Neuronal stem cell (in vitro differentiated cells): Measurements from ENCODE around the gene ZNF442. TPM values are rescaled to one million over a fixed set of nuclear protein-coding genes. Genes with fewer than 3 reads are reported as not detected.

Experiments
- DNase-seq: peaks from one replicate; pipeline ENCODE4 v3.0.0-alpha.2; 2013; ENCODE audit warnings: low spot score
- H2AFZ ChIP-seq: one replicate; pipeline ENCODE4 v1.6.1; 2013; ENCODE audit warnings: mild to moderate bottlenecking, low read length, inconsistent platforms
- H2AK5ac ChIP-seq: 2 replicates; pipeline ENCODE4 v1.6.1; 2013; ENCODE audit warnings: low read depth, mild to moderate bottlenecking, inconsistent platforms, low read length, moderate library complexity, mixed read lengths
- H2BK120ac ChIP-seq: 2 replicates; pipeline ENCODE4 v1.6.1; 2013; ENCODE audit warnings: low read depth, mild to moderate bottlenecking, inconsistent platforms, low read length, moderate library complexity, mixed read lengths
- H2BK12ac ChIP-seq: one replicate; pipeline ENCODE4 v1.6.1; 2013; ENCODE audit warnings: low read length, inconsistent platforms
- H2BK15ac ChIP-seq: 2 replicates; pipeline ENCODE4 v1.6.1; 2013; ENCODE audit warnings: mild to moderate bottlenecking, low read length, inconsistent platforms, mixed read lengths
- H2BK5ac ChIP-seq: one replicate; pipeline ENCODE4 v1.6.1; 2013; ENCODE audit warnings: inconsistent platforms, mild to moderate bottlenecking, low read length, moderate library complexity
- H3K14ac ChIP-seq: one replicate; pipeline ENCODE4 v1.6.1; 2013; ENCODE audit warnings: low read length, inconsistent platforms
- H3K18ac ChIP-seq: 2 replicates; pipeline ENCODE4 v1.6.1; 2013; ENCODE audit warnings: low read length, inconsistent platforms
- H3K23ac ChIP-seq: 2 replicates; pipeline ENCODE4 v1.6.1; 2013; ENCODE audit warnings: low read depth, mild to moderate bottlenecking, mixed read lengths, low read length, inconsistent platforms; ENCODE audit not compliant: poor library complexity
- H3K27ac ChIP-seq: replicated peaks from 3 replicates; pipeline ENCODE4 v1.5.1; 2013; ENCODE audit warnings: low read length, inconsistent platforms
- H3K27me3 ChIP-seq, 3 experiments: 2 replicates each; pipeline ENCODE4 v1.6.1; 2013; ENCODE audit warnings: low read length in 3 of 3, mild to moderate bottlenecking in 2 of 3, inconsistent platforms in 1 of 3, low read depth in 1 of 3, mixed read lengths in 1 of 3, moderate library complexity in 1 of 3; ENCODE audit not compliant: control insufficient read depth in 3 of 3, insufficient read depth in 3 of 3
- H3K36me3 ChIP-seq, 2 donors: replicated peaks in 1 of 2; 2 replicates each; pipeline ENCODE4 v1.6.1; 2013; ENCODE audit warnings: low read length in 2 of 2; ENCODE audit not compliant: control insufficient read depth in 2 of 2, insufficient read depth in 2 of 2
- H3K4ac ChIP-seq: 2 replicates; pipeline ENCODE4 v1.6.1; 2013; ENCODE audit warnings: inconsistent platforms, mild to moderate bottlenecking, low read length, moderate library complexity
- H3K4me1 ChIP-seq, 2 donors: 1 replicate in 1 of 2; 2 replicates in 1 of 2; pipeline ENCODE4 v1.6.1; 2013; ENCODE audit warnings: low read length in 2 of 2, low read depth in 1 of 2; ENCODE audit not compliant: control insufficient read depth in 2 of 2, insufficient read depth in 1 of 2
- H3K4me2 ChIP-seq: one replicate; pipeline ENCODE4 v1.6.1; 2013; ENCODE audit warnings: mild to moderate bottlenecking, low read length, inconsistent platforms; ENCODE audit not compliant: insufficient read depth, poor library complexity, severe bottlenecking
- H3K4me3 ChIP-seq, 2 donors: 2 replicates each; pipeline ENCODE4 v1.5.1; 2013; ENCODE audit warnings: low read length in 2 of 2, mild to moderate bottlenecking in 2 of 2, inconsistent platforms in 1 of 2, moderate library complexity in 1 of 2
- H3K79me1 ChIP-seq: one replicate; pipeline ENCODE4 v1.6.1; 2013; ENCODE audit warnings: low read depth, mild to moderate bottlenecking, inconsistent platforms, low read length, moderate library complexity
- H3K9ac ChIP-seq: one replicate; pipeline ENCODE4 v1.6.1; 2013; ENCODE audit warnings: mild to moderate bottlenecking, low read depth, low read length, inconsistent platforms; ENCODE audit not compliant: poor library complexity
- H3K9me3 ChIP-seq, 2 donors: replicated peaks in 1 of 2; 2 replicates each; pipeline versions ENCODE3 to v1.6.1; 2013; ENCODE audit warnings: low read length in 2 of 2, mild to moderate bottlenecking in 2 of 2, inconsistent platforms in 1 of 2, low read depth in 1 of 2, mixed read lengths in 1 of 2, moderate library complexity in 1 of 2; ENCODE audit not compliant: control insufficient read depth in 2 of 2, insufficient read depth in 1 of 2
- H4K8ac ChIP-seq: one replicate; pipeline ENCODE4 v1.6.1; 2013; ENCODE audit warnings: low read depth, mild to moderate bottlenecking, inconsistent platforms, low read length, moderate library complexity
- H4K91ac ChIP-seq: one replicate; pipeline ENCODE4 v1.6.1; 2013; ENCODE audit warnings: low read length, low read depth, mild to moderate bottlenecking, inconsistent platforms; ENCODE audit not compliant: poor library complexity
- WGBS, 2 donors: extraction: QIAGEN DNeasy Blood & Tissue Kit; methylation state at CpG; one replicate each; pipeline ENCODE4 v1.1.7; 2013; ENCODE audit warnings: missing lambda C conversion rate in 2 of 2, mixed read lengths in 1 of 2; ENCODE audit not compliant: insufficient read length in 2 of 2, insufficient replicate concordance in 1 of 2; ENCODE audit errors: extremely low coverage in 2 of 2; 5-methylcytosine and 5-hydroxymethylcytosine counted together
- polyA plus RNA-seq, 2 experiments: library from polyadenylated mRNA; stranded (reverse); fragments of 200-250 nt; gene quantifications; one replicate each; pipeline ENCODE4 v1.2.3, GENCODE V29; 2013

The ZNF442 gene
- polyA plus RNA-seq (2013, experiment 1 of 2): 1.0 TPM
- 1.3 TPM for polyA plus RNA-seq (2013, experiment 2 of 2)

- Histone ChIP-seq H3K18ac (peak within 1 kb of the TSS; percentile 94), H3K9me3 (peaks cover 9 to 34% of the 10 kb centered on the region in 2 donors), H2BK12ac (no peak within 1 kb of the TSS), H3K23ac (peak within 1 kb of the TSS; percentile 94), H2BK15ac (peak within 1 kb of the TSS; percentile 37), H2AK5ac (no peak within 1 kb of the TSS), H3K27ac (peak within 1 kb of the TSS; percentile 83), H4K8ac (no peak within 1 kb of the TSS), H3K4me3 (peak within 1 kb of the TSS; percentile 86 to 94), H2AFZ (peak within 1 kb of the TSS; percentile 84), H3K27me3 (no peaks in the 10 kb centered on the region), H3K4me1 (no peaks in the 10 kb centered on the region), H3K14ac (no peak within 1 kb of the TSS), H3K79me1 (no peaks in the 10 kb centered on the region), H3K4ac (no peak within 1 kb of the TSS), H4K91ac (no peak within 1 kb of the TSS), H3K36me3 (peaks cover 0 to 15% of the 10 kb centered on the region in 2 donors), H2BK120ac (no peak within 1 kb of the TSS), H3K4me2 (peak within 1 kb of the TSS; percentile 78), H2BK5ac (no peak within 1 kb of the TSS), H3K9ac (peak within 1 kb of the TSS; percentile 87)
- no CpG with 5 or more reads among the region's 51 CpGs for WGBS, 2 donors
- DNase-seq: peak; percentile 97
These were observed at the start of gene ZNF442 for GRCh38 chr19:12365236-12366162. TSS of gene ZNF442 (minus strand) at chr19:12365683. CDS start at chr19:12363631, 2,052 bp downstream.

DNA sequence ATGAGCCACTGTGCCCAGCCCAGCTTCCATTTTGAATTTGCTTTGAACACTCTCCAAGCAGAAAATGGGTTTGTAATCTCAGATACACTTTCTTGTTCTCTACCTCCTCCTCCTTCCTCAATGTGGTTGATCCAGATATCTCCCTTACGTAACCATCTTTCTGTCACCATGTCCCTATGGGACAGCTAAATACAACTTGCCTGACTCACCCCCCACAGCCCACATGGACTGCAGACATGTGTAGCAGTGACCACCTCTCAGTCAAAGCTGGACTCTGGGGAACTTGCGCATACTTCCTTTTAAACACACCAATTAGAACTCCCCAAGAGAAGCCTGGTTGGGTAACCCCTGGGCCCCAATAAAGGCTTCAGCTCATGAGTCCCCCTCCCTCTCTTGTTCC lies 46.4 kb upstream of the ZNF442 start:
- no peaks in the 10 kb centered on the region for H3K4me1 ChIP-seq
- no peak overlapping the region for H3K23ac ChIP-seq
- no peaks in the 10 kb centered on the region for H3K27me3 ChIP-seq
- no peak overlapping the region for H2BK15ac ChIP-seq
- peaks cover 10 to 31% of the 10 kb centered on the region in 2 donors for H3K9me3 ChIP-seq
- no peak overlapping the region for H3K4me2 ChIP-seq
- H2BK5ac ChIP-seq: no peak overlapping the region
- no peak overlapping the region for H3K14ac ChIP-seq
- H2BK120ac ChIP-seq: no peak overlapping the region
- no peaks in the 10 kb centered on the region for H3K79me1 ChIP-seq
- H3K4ac ChIP-seq: no peak overlapping the region
- no peak overlapping the region for H4K8ac ChIP-seq
- no peak overlapping the region for H2AFZ ChIP-seq
- no peak overlapping the region for H3K27ac ChIP-seq
- no peak overlapping the region for H3K4me3 ChIP-seq
- no peak overlapping the region for H2AK5ac ChIP-seq
- H3K9ac ChIP-seq: no peak overlapping the region
- H3K36me3 ChIP-seq: peaks cover 0 to 3% of the 10 kb centered on the region in 2 donors
- no peak for DNase-seq
- H4K91ac ChIP-seq: no peak overlapping the region
- no CpG with 5 or more reads among the region's 2 CpGs for WGBS, 2 donors
- no peak overlapping the region for H2BK12ac ChIP-seq
- no peak overlapping the region for H3K18ac ChIP-seq

GRCh38 chr19:12400633-12401502 lies 35.4 kb upstream of the ZNF442 start, which contains the start of gene ZNF799:
TSS of gene ZNF799 (minus strand) at chr19:12401271. CDS start at chr19:12401070, 201 bp downstream.
- Histone ChIP-seq H3K4me3 (peak within 1 kb of the TSS; percentile 63 to 86), H2AFZ (peak within 1 kb of the TSS; percentile 92), H3K27ac (peak within 1 kb of the TSS; percentile 79), H2AK5ac (no peak within 1 kb of the TSS), H3K4ac (no peak within 1 kb of the TSS), H2BK5ac (no peak within 1 kb of the TSS), H3K79me1 (no peaks in the 10 kb centered on the region), H4K91ac (no peak within 1 kb of the TSS), H3K23ac (peak within 1 kb of the TSS; percentile 22), H3K27me3 (no peaks in the 10 kb centered on the region), H3K36me3 (no peaks in the 10 kb centered on the region), H3K4me1 (no peaks in the 10 kb centered on the region), H3K9me3 (peaks cover 0 to 6% of the 10 kb centered on the region in 2 donors), H4K8ac (no peak within 1 kb of the TSS), H3K14ac (no peak within 1 kb of the TSS), H2BK12ac (no peak within 1 kb of the TSS), H3K4me2 (peak within 1 kb of the TSS; percentile 67), H3K9ac (peak within 1 kb of the TSS; percentile 54), H3K18ac (peak within 1 kb of the TSS; percentile 86), H2BK120ac (no peak within 1 kb of the TSS), H2BK15ac (no peak within 1 kb of the TSS)
- WGBS, 2 donors: no CpG with 5 or more reads among the region's 71 CpGs
- peak; percentile 88 for DNase-seq
